DMS79 (cell line): ENCODE data around the gene USF1.
"Not testable (repeated sequence)": the region's sequence is repeated elsewhere in the genome, so short reads cannot be mapped to it uniquely, and the experiment has no call there.

ENCODE experiments used
- DNase-seq: peaks from one replicate; lab custom pipeline; 2025; lab: John Stamatoyannopoulos, UW

USF1 gene

GRCh38 chr1:161048949-161049722 is 3.4 kb upstream of the USF1 start:
- DNase-seq, result no peak

DNA sequence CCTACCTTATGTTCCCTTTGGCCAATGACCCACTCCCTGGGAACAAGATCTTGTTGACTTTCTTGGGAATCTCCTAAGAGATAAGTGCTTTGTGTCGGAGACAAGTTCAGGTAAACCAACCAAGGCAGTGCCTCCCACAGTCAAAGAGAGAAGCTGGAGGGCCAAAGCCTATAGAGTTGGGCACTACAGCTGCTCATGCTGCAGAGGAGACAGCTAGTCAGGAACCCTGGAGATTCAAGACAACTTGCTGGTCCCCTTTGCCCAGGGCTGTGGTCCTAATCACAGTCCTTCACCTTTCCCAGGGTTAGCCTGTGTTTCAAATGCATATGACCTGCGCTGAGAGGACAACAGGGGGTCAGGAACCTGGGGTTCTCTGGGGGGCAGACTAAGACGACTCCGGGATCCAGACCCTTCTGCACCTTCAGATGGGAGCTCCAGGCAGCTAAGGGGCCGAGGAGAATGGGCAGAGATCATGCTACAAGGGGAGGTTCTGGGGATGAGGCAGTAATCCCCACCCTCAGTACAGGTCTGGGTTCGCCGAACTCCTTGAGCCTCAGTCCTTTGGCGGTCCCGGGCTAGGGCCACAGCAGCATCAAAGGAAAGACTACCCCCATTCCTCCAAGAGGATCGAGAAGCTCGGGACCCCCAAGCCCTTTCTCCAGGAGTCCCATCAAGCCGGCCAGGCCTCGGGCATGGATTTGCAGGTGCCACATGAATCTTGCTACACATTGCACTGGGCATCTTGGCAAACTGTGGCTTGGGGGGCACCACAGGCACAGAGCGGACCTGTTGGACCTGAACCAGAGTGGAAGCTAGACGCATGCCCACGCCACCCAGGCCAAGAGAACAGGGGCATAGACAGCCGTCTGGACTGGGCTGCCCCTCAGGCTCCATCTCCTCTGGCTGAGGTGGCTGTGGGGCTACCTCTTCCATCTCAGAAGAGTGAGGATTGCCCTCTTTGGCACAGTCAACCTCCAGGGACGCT is 2.0 kb upstream of the USF1 start:
- DNase-seq, result no peak

DNA sequence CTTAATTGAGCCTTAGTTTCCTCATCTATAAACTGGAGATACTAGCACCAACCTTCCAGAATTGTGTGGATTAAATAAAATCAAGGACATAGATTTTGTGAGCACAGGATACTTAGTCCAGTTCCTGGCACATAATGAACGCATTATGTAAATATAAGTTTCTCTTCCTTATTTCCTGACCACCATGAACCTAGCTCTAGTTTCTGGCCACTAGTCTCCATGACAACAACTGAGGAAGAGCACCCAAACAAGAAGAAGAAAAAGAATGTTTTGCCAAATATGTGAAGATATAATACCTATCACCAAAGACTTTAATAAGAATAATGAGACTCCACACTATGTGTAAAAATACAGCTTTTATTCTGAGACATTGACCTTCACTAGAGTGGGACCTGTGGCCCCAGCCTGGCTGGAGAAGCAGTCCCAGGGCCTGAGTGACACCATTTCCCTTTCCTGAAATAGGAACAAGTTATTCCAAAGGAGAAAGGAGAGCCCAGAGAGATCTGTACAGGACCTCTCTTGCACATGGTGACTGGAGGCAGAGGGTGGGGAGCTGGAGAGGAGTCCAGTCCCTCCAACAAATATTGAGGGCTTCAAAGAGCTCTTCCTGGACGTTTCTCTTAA is 940 bp upstream of the USF1 start:
- no peak for DNase-seq

GRCh38 chr1:161044908-161045735 is 655 bp downstream of the USF1 start:
- peak; percentile 65 for DNase-seq

- DNase-seq, result no peak
These were observed 1.3 kb downstream of the USF1 start for GRCh38 chr1:161044535-161044907.

DNA sequence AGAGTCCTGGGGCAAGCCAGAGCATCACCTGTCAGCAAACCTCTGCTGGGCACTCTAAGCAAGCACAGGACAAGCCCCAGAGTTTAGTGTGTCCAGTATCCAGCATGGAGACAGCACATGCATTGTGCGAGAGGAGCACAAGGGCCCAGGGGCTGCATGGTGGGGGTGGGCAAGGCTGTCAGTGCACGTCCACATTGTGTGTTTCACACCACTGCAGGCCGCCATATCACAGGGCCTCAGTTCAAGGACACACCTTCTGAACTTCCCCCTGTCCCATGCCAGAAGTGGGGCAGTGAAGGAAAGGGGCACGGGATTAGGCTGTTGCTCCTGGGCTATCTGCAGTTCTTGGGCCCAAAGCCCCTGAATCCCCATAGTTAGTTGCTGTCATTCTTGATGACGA is 6.2 kb downstream of the USF1 start:
- DNase-seq, result no peak

DNA sequence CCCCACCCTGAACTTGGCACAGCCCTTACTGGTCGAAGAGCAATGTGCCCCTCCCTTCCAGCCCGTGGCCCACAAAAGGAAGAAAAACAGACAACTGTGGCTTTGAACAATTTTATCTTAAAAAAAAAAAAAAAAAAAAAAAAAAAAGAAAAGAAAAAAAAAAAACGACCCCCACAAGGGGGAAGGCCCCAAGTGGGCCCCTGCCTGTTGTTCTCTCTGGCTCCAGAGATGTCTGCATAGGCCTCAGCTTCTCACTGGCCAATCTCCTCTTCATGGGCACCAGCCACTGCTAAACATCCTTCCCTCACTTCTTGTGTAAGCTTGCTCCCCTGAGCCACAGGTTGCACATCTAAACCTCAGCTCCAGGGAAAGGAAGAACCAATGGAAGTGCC is 6.6 kb downstream of the USF1 start:
- no peak for DNase-seq

DNA sequence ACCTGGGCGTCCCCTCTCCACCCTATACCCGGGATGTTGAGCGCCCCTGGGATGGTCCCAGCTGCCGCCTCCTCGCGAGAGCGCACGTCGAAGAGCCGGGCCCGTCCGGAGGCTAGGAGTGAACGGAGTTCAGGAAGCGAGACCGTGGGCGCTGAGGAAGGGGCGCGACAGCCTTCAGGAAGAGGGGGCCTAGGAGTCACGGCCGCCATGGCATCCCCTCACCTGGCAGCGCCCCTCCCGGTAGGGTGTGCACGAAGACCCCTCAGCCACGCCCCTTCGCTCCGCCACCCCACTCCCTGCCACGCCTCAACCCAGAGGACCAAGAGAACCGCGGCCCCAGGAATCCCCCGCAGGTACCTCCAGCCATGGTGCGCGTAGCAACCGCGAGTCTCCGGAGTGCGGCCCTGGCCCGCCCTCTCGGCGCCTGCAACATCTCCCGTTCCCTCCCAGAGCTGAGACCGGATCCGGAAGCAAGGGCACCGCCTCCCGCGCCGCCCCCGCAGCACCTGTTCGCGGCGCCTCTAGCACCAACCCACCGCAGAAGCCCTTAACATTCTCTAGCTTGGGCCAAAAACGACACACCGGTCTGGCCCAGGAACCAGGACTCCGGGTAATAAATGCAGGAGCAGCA is 7.1 kb downstream of the USF1 start, which contains the start of gene TSTD1:
Gene TSTD1 (minus strand): TSS at position 442 of the 631 bp plus-strand sequence. CDS start 75 bp downstream, at position 367.
- DNase-seq, result peak; percentile 76

DNA sequence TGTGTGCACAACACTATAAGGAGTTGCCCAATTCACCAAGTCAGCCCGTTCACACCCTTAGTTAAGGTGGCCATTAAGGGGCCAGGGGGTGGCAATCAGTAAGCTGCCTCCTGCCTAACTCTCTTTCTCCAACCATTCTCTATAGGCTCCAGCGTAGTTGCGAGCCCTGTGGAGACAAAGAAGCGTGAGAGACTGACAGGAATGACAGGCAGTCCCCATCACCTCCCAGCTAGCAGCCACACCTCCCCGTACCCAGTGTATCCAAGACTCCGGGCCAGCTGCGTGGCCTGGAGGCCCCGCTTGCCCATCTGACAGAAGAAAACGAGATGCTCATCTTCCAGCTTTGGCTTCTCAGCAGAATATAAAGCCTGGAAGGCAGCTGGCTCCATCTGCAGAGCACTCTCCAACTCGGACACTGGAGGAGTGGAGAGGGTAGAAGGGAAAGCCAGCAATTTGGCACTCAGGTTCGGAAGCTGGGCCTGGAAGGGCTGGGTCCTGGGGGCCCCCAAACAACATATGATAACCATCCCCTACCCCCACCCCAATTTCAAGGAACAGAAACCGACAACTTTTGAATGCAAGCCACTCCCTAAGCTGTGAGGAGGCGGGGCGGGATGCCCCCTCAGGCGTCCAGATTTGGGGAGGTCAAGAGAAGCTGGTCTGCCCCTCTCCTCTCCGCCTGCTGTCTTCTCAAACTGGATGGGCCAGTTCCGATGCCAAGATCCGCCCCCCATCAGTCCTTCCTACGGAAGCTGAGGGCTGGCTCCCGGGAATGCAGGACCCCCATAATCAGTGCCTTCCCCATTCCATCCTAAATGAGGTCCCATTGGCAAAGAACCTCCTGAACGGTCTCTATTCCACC is 7.9 kb downstream of the USF1 start:
- peak; percentile 21 for DNase-seq

DNA sequence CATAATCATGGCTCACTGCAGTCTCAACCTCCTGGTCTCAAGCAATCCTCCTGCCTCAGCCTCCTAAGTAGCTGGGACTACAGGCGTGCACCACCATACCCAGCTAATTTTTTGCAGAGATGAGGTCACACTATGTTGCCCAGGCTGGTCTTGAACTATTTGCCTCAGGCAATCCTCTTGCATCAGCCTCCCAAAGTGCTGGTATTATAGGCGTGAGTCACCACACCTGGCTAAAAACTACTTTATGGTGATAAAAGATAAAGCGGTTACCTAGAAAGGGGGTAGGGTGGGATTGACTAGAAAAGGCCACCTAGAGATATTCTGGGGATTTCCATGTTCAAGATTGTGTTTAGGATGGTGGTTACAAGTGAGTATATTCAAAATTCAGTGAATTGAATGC is 12.0 kb downstream of the USF1 start:
- no peak for DNase-seq

- no peak for DNase-seq
These were observed 13.4 kb downstream of the USF1 start for GRCh38 chr1:161032409-161032808.

GRCh38 chr1:161031874-161032273 is 13.9 kb downstream of the USF1 start:
- no peak for DNase-seq

- DNase-seq, result not testable (repeated sequence)
These were observed 16.3 kb downstream of the USF1 start for GRCh38 chr1:161029466-161029865.

DNA sequence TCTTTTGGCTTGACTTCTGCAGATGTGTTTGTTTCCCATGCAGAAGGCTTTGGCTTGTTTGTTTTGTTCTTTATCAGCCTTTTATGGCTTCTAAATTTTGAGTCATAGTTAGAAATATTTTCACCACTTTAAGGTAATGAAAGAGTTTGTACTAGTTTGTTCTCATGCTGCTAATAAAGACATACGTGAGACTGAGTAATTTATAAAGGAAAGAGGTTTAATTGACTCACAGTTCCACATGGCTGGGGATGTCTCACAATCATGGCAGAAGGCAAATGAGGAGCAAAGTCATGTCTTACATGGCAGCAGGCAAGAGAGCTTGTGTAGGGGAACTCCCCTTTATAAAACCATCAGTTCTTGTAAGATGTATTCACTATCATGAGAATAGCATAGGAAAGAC is 18.8 kb downstream of the USF1 start:
- DNase-seq, result not testable (repeated sequence)

- not testable (repeated sequence) for DNase-seq
These were observed 23.3 kb downstream of the USF1 start for GRCh38 chr1:161022432-161022831.

- DNase-seq, result no peak
These were observed 23.8 kb downstream of the USF1 start for GRCh38 chr1:161021970-161022353.

DNA sequence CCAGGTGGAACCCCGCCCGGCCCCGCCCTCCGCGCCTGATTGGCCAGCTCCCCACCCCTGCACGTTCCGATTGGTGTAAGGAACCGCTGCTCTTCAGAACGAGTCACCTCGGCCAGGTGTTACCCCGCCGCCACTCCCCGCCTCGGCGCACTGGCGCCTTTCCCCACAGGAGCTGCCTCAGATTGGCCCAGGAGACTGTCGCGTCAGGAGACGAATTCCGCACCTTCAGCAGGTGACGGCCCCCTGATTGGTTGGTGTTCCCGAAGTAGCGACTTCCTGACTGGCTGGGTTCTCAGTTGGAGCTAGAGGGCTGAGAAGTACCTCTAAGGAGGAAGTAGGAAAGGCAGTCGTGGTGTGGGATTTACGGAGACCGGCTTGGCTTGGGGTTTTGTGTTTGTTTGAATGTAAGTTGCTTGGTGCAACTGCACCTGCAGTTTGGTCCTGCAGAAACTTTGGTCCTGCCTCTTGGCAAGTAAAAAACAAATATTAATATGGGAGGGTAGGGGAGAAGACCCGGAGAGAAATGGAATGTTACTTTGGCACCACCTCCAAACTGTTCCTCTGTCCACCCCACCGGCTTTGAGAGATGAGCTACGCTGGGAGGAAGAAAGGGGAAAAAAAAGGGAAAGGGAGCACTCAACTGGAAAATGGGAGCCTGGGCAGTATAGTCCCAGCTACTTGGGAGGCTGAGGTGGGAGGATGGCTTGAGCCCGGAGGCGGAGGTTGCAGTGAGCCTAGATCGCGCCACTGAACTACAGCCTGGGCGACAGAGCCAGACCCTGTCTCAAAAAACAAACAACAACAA is 24.4 kb downstream of the USF1 start:
- peak; percentile 99 for DNase-seq

GRCh38 chr1:161020509-161021164 is 25.1 kb downstream of the USF1 start, which contains the start of gene F11R:
Gene F11R (minus strand): TSS chr1:161021152. CDS start chr1:161021073, 79 bp downstream.
- DNase-seq, result peak; percentile 56
